HG03196 (cell line): Measurements from ENCODE around the gene TAS2R1.

Experiments
- ATAC-seq: cut with Tn5 transposase; IDR thresholded peaks from one replicate; pipeline ENCODE4 v1.9.1; 2021; ENCODE audit not compliant: unreplicated experiment

The TAS2R1 gene

GRCh38 chr5:9630251-9630650, at the start of gene TAS2R1:
Gene TAS2R1, minus strand, starts transcription at chr5:9630351. Its CDS starts 319 bp downstream, at chr5:9630032.
- no peak for ATAC-seq

GRCh38 chr5:9670371-9670770, 40.2 kb upstream of the TAS2R1 start:
- ATAC-seq, result no peak

GRCh38 chr5:9667906-9668305, 37.8 kb upstream of the TAS2R1 start:
- ATAC-seq, result no peak

- ATAC-seq, result no peak
Observed at GRCh38 chr5:9663891-9664290, 33.7 kb upstream of the TAS2R1 start.

GRCh38 chr5:9661316-9662015, 31.3 kb upstream of the TAS2R1 start:
- no peak for ATAC-seq

GRCh38 chr5:9658706-9659105, 28.6 kb upstream of the TAS2R1 start:
- no peak for ATAC-seq

GRCh38 chr5:9657819-9658218, 27.7 kb upstream of the TAS2R1 start:
- no peak for ATAC-seq

- ATAC-seq, result no peak
Observed at GRCh38 chr5:9655641-9656040, 25.5 kb upstream of the TAS2R1 start.

GRCh38 chr5:9654886-9655285, 24.7 kb upstream of the TAS2R1 start:
- ATAC-seq, result no peak

GRCh38 chr5:9653811-9654210, 23.7 kb upstream of the TAS2R1 start:
- ATAC-seq, result peak; percentile 94

- no peak for ATAC-seq
Observed at GRCh38 chr5:9653061-9653460, 22.9 kb upstream of the TAS2R1 start.

GRCh38 chr5:9652295-9652694, 22.1 kb upstream of the TAS2R1 start:
- ATAC-seq, result no peak

GRCh38 chr5:9646843-9647242, 16.7 kb upstream of the TAS2R1 start:
- ATAC-seq, result no peak

- ATAC-seq, result no peak
Observed at GRCh38 chr5:9644630-9645029, 14.5 kb upstream of the TAS2R1 start.

- no peak for ATAC-seq
Observed at GRCh38 chr5:9642621-9643020, 12.5 kb upstream of the TAS2R1 start.

GRCh38 chr5:9641806-9642355, 11.7 kb upstream of the TAS2R1 start:
- ATAC-seq, result no peak

- no peak for ATAC-seq
Observed at GRCh38 chr5:9632495-9632894, 2.3 kb upstream of the TAS2R1 start.

GRCh38 chr5:9627541-9627940, 2.6 kb downstream of the TAS2R1 start:
- no peak for ATAC-seq

- no peak for ATAC-seq
Observed at GRCh38 chr5:9626955-9627354, 3.2 kb downstream of the TAS2R1 start.

- no peak for ATAC-seq
Observed at GRCh38 chr5:9625731-9626130, 4.4 kb downstream of the TAS2R1 start.

GRCh38 chr5:9625286-9625685, 4.9 kb downstream of the TAS2R1 start:
- ATAC-seq, result no peak

- no peak for ATAC-seq
Observed at GRCh38 chr5:9624196-9624947, 5.8 kb downstream of the TAS2R1 start.
